ENCODE results near the gene S1PR3. TPM values are rescaled to one million over a fixed set of nuclear protein-coding genes. Genes with fewer than 3 reads are reported as not detected.

Gene S1PR3
- total RNA-seq, 1 donor from 2014 or later, result 1.6 TPM

- H3K4me3 Mint-ChIP-seq (ENCODE audit: unreplicated experiment), result no peak overlapping the region
- no peaks in the 10 kb centered on the region for H3K36me3 Mint-ChIP-seq (ENCODE audit: unreplicated experiment)
- H3K27me3 Mint-ChIP-seq (ENCODE audit: unreplicated experiment), result peaks cover 2% of the 10 kb centered on the region
- TF ChIP-seq, protein P1, sequence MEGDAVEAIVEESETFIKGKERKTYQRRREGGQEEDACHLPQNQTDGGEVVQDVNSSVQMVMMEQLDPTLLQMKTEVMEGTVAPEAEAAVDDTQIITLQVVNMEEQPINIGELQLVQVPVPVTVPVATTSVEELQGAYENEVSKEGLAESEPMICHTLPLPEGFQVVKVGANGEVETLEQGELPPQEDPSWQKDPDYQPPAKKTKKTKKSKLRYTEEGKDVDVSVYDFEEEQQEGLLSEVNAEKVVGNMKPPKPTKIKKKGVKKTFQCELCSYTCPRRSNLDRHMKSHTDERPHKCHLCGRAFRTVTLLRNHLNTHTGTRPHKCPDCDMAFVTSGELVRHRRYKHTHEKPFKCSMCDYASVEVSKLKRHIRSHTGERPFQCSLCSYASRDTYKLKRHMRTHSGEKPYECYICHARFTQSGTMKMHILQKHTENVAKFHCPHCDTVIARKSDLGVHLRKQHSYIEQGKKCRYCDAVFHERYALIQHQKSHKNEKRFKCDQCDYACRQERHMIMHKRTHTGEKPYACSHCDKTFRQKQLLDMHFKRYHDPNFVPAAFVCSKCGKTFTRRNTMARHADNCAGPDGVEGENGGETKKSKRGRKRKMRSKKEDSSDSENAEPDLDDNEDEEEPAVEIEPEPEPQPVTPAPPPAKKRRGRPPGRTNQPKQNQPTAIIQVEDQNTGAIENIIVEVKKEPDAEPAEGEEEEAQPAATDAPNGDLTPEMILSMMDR (IDR thresholded peaks at IDR 0.05), result no peak
- peaks cover 14% of the 10 kb centered on the region for H3K9me3 Mint-ChIP-seq (ENCODE audit: unreplicated experiment)
- no peak overlapping the region for H3K27ac Mint-ChIP-seq (ENCODE audit: unreplicated experiment)
- DNase-seq (ENCODE audit: extremely low spot score, unreplicated experiment), result no peak
- peaks cover 9% of the 10 kb centered on the region for H3K4me1 Mint-ChIP-seq (ENCODE audit: unreplicated experiment)
Observed at GRCh38 chr9:89025553-89025952, 34.3 kb downstream of the S1PR3 start.

DNA sequence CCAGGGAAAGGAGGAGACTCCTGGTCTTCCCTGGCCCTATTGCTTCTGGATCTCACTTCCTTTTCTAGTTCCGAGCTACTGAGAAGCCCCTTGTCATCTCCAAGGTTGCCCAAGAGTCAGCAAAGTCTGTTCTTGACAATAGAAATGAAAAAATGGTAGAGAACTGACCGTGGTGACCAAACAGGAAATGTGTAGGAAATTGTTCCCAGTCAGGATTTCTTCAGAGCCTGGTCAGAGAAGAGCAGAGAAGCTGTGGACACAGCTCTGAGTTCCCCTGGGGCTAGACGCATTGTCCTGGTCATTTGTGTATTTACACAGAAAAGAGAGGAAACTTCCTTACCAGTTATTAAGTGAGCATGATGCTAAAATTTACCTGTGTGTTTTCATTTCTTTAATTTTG is 35.6 kb downstream of the S1PR3 start:
- DNase-seq (ENCODE audit: extremely low spot score, unreplicated experiment), result no peak
- H3K27me3 Mint-ChIP-seq (ENCODE audit: unreplicated experiment), result peaks cover 2% of the 10 kb centered on the region
- H3K36me3 Mint-ChIP-seq (ENCODE audit: unreplicated experiment), result no peaks in the 10 kb centered on the region
- H3K27ac Mint-ChIP-seq (ENCODE audit: unreplicated experiment), result no peak overlapping the region
- TF ChIP-seq, protein P1 (IDR thresholded peaks at IDR 0.05), result no peak
- H3K9me3 Mint-ChIP-seq (ENCODE audit: unreplicated experiment), result peaks cover 19% of the 10 kb centered on the region
- no peaks in the 10 kb centered on the region for H3K4me1 Mint-ChIP-seq (ENCODE audit: unreplicated experiment)
- no peak overlapping the region for H3K4me3 Mint-ChIP-seq (ENCODE audit: unreplicated experiment)

- Mint-ChIP-seq H3K27me3 (ENCODE audit: unreplicated experiment) (peaks cover 5% of the 10 kb centered on the region), H3K27ac (ENCODE audit: unreplicated experiment) (no peak overlapping the region), H3K4me3 (ENCODE audit: unreplicated experiment) (no peak overlapping the region), H3K4me1 (ENCODE audit: unreplicated experiment) (no peaks in the 10 kb centered on the region), H3K36me3 (ENCODE audit: unreplicated experiment) (no peaks in the 10 kb centered on the region), H3K9me3 (ENCODE audit: unreplicated experiment) (peaks cover 19% of the 10 kb centered on the region)
- DNase-seq (ENCODE audit: extremely low spot score, unreplicated experiment), result no peak
- TF ChIP-seq, protein P1 (IDR thresholded peaks at IDR 0.05), result no peak
Observed at GRCh38 chr9:89029788-89030187, 38.5 kb downstream of the S1PR3 start.

DNA sequence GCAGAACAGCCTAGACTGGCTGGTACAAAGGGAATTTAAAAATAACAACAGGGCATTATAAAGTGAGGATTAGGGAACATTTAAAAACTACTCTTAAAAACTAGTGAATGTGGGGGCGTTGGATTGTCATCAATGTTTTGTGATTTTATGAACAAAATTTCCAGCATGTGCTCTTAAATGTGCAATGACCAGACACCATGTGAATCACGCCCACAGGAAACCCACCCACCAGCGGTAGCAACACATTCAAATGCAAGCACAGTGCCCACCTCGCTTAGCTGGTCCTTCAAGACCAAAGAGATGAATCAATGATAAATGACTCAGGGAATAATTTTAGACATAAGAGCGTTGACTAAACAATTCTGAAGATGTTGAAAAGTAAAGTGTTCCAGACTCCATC is 40.9 kb downstream of the S1PR3 start:
- DNase-seq (ENCODE audit: extremely low spot score, unreplicated experiment), result no peak
- H3K27me3 Mint-ChIP-seq (ENCODE audit: unreplicated experiment), result peaks cover 5% of the 10 kb centered on the region
- no peaks in the 10 kb centered on the region for H3K4me1 Mint-ChIP-seq (ENCODE audit: unreplicated experiment)
- H3K36me3 Mint-ChIP-seq (ENCODE audit: unreplicated experiment), result no peaks in the 10 kb centered on the region
- TF ChIP-seq, protein P1 (IDR thresholded peaks at IDR 0.05), result no peak
- no peak overlapping the region for H3K4me3 Mint-ChIP-seq (ENCODE audit: unreplicated experiment)
- no peak overlapping the region for H3K27ac Mint-ChIP-seq (ENCODE audit: unreplicated experiment)
- H3K9me3 Mint-ChIP-seq (ENCODE audit: unreplicated experiment), result peaks cover 19% of the 10 kb centered on the region

DNA sequence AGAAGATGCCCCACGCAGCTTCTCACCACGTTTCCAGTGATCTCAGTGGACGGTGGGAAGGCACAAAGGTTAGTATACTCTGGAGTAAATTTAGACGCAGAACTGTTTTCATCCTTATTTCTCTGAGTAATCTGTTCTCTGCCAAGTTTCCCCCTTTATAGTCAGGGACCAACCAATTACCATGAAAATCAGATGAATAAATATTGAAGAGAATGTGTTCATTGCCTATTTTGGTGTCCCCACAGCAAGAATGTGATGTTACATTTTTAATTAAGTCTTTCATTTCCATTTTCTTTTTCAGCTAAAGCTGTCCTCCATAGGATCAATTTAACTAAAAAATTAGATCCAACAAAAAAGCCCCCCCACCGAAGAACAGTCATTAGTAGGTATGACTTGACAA is 41.4 kb downstream of the S1PR3 start:
- Mint-ChIP-seq H3K9me3 (ENCODE audit: unreplicated experiment) (peaks cover 19% of the 10 kb centered on the region), H3K36me3 (ENCODE audit: unreplicated experiment) (no peaks in the 10 kb centered on the region), H3K27ac (ENCODE audit: unreplicated experiment) (no peak overlapping the region), H3K4me3 (ENCODE audit: unreplicated experiment) (no peak overlapping the region), H3K27me3 (ENCODE audit: unreplicated experiment) (peaks cover 5% of the 10 kb centered on the region), H3K4me1 (ENCODE audit: unreplicated experiment) (no peaks in the 10 kb centered on the region)
- DNase-seq (ENCODE audit: extremely low spot score, unreplicated experiment), result no peak
- TF ChIP-seq, protein P1 (IDR thresholded peaks at IDR 0.05), result no peak

Data from osteocyte (in vitro differentiated cells).